Right atrium auricular region (tissue), 2 donors: Measurements from ENCODE around the gene PDXDC1. TPM values are rescaled to one million over a fixed set of nuclear protein-coding genes. Genes with fewer than 3 reads are reported as not detected.

ENCODE experiments used
- DNase-seq: peaks from one replicate; pipeline ENCODE4 v3.0.0-alpha.2; 2019; ENCODE audit warnings: low spot score
- H3K27ac ChIP-seq, 2 donors: fragments of 200-600 bp; sonication (generic); 1 replicate in 1 of 2; 2 replicates in 1 of 2; pipeline ENCODE4 v1.5.1; 2016 to 2019
- H3K27me3 ChIP-seq, 2 donors: fragments of 200-600 bp; sonication (generic); one replicate each; pipeline versions ENCODE4 v1.5.1 to v1.6.0; 2017 to 2019
- H3K36me3 ChIP-seq: fragments of 200-600 bp; sonication (generic); one replicate; pipeline ENCODE4 v1.5.1; 2016
- H3K4me1 ChIP-seq, 2 donors: fragments of 200-600 bp; sonication (generic); one replicate each; pipeline versions ENCODE4 v1.5.1 to v1.6.0; 2017 to 2019
- H3K4me3 ChIP-seq, 2 donors: fragments of 200-600 bp; sonication (generic); 1 replicate in 1 of 2; 2 replicates in 1 of 2; pipeline ENCODE4 v1.5.1; 2017 to 2019; ENCODE audit warnings: mild to moderate bottlenecking in 1 of 2, moderate library complexity in 1 of 2
- H3K9me3 ChIP-seq, 2 donors: fragments of 200-600 bp; sonication (generic); one replicate each; pipeline ENCODE4 v1.5.1; 2019
- total RNA-seq, 2 donors: library from RNA; depleted of rRNA; stranded (reverse); fragments of >200 nt; gene quantifications; one replicate each; pipeline ENCODE4 v1.1.0, GENCODE V29; 2016
- TF ChIP-seq, protein P1 (sequence below), 2 donors: fragments of 200-600 bp; sonication (generic); IDR thresholded peaks; one replicate each; pipeline ENCODE4 v1.5.1; 2019; ENCODE audit warnings: antibody characterized with exemption in 2 of 2

Gene PDXDC1
- total RNA-seq, 2 donors from 2014 or later = 50.4 to 60.8 TPM

GRCh38 chr16:15031179-15031578 is 56.4 kb downstream of the PDXDC1 start:
- Histone ChIP-seq H3K4me1 (peaks cover 0 to 27% of the 10 kb centered on the region in 2 donors), H3K27me3 (no peaks in the 10 kb centered on the region), H3K4me3 (no peak overlapping the region), H3K36me3 (peaks cover 70% of the 10 kb centered on the region), H3K27ac (no peak overlapping the region), H3K9me3 (no peaks in the 10 kb centered on the region)
- no peak for DNase-seq
- TF ChIP-seq, protein P1, sequence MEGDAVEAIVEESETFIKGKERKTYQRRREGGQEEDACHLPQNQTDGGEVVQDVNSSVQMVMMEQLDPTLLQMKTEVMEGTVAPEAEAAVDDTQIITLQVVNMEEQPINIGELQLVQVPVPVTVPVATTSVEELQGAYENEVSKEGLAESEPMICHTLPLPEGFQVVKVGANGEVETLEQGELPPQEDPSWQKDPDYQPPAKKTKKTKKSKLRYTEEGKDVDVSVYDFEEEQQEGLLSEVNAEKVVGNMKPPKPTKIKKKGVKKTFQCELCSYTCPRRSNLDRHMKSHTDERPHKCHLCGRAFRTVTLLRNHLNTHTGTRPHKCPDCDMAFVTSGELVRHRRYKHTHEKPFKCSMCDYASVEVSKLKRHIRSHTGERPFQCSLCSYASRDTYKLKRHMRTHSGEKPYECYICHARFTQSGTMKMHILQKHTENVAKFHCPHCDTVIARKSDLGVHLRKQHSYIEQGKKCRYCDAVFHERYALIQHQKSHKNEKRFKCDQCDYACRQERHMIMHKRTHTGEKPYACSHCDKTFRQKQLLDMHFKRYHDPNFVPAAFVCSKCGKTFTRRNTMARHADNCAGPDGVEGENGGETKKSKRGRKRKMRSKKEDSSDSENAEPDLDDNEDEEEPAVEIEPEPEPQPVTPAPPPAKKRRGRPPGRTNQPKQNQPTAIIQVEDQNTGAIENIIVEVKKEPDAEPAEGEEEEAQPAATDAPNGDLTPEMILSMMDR (IDR thresholded peaks at IDR 0.05) = no peak

GRCh38 chr16:15031586-15031985 is 56.8 kb downstream of the PDXDC1 start:
- TF ChIP-seq, protein P1 (IDR thresholded peaks at IDR 0.05) = no peak
- Histone ChIP-seq H3K9me3 (no peaks in the 10 kb centered on the region), H3K4me3 (no peak overlapping the region), H3K27ac (no peak overlapping the region), H3K27me3 (no peaks in the 10 kb centered on the region), H3K36me3 (peaks cover 74% of the 10 kb centered on the region), H3K4me1 (peaks cover 0 to 27% of the 10 kb centered on the region in 2 donors)
- DNase-seq = no peak

DNA sequence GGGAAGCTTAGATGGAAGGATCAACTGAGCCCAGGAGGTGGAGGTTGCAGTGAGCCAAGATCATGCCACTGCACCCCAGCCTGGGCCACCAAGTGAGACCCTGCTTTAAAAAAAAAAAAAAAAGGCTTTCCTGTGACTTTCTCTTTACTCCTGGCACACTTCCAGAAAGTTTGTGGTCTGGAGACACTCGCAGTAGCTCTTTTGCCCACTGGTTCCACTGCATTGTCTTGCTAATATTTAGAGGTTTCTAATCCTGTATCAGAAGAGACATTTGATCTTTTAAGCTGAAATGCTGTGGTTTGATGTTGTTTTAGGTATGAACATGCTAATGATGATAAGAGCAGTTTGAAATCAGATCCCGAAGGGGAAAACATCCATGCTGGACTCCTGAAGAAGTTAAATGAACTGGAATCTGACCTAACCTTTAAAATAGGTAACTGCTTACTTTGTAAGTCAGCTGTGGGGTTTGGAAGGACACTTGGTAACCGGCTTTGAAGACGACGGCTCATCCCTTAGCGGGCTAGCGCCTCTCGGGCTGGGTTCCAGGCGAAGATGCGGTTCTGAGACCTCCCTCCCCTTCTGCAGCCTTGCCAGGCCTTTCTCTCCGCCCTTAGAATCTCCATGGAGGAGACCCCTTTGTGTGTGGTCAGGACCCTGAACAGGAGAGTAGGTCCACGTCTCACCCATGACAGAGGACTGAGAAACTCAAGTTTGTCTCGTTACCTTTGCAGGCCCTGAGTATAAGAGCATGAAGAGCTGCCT is 57.9 kb downstream of the PDXDC1 start:
- H3K27ac ChIP-seq = peak overlapping the region; percentile 20 to 65
- peaks cover 85% of the 10 kb centered on the region for H3K36me3 ChIP-seq

DNA sequence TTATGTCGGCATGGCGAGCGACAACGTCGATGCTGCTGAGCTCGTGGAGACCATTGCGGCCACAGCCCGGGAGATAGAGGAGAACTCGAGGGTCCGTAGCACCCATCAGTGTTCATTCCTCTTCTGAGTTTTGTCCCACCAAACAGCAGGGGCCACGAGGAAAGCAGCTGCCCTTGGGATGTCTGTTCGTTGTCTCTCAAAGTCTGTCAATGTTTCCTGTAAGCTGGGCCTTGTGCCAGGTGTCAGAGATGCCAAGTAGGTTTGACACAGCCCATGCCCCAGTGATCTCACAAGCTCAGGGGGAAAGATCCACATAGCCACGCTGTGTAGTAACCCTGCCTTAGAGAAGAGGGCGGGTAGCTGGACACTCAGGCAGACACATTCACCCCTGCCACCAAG is 58.5 kb downstream of the PDXDC1 start:
- Histone ChIP-seq H3K36me3 (peaks cover 88% of the 10 kb centered on the region), H3K9me3 (no peaks in the 10 kb centered on the region), H3K4me3 (no peak overlapping the region), H3K27me3 (no peaks in the 10 kb centered on the region), H3K27ac (peak overlapping the region; percentile 51 to 65), H3K4me1 (peaks cover 0 to 27% of the 10 kb centered on the region in 2 donors)
- DNase-seq = no peak
- TF ChIP-seq, protein P1 (IDR thresholded peaks at IDR 0.05) = no peak

More for the DNA sequence above, 57.9 kb downstream of the PDXDC1 start:
- Histone ChIP-seq H3K4me3 (no peak overlapping the region), H3K4me1 (peaks cover 0 to 27% of the 10 kb centered on the region in 2 donors), H3K27me3 (no peaks in the 10 kb centered on the region), H3K9me3 (no peaks in the 10 kb centered on the region)
- no peak for DNase-seq
- TF ChIP-seq, protein P1 (IDR thresholded peaks at IDR 0.05) = no peak

DNA sequence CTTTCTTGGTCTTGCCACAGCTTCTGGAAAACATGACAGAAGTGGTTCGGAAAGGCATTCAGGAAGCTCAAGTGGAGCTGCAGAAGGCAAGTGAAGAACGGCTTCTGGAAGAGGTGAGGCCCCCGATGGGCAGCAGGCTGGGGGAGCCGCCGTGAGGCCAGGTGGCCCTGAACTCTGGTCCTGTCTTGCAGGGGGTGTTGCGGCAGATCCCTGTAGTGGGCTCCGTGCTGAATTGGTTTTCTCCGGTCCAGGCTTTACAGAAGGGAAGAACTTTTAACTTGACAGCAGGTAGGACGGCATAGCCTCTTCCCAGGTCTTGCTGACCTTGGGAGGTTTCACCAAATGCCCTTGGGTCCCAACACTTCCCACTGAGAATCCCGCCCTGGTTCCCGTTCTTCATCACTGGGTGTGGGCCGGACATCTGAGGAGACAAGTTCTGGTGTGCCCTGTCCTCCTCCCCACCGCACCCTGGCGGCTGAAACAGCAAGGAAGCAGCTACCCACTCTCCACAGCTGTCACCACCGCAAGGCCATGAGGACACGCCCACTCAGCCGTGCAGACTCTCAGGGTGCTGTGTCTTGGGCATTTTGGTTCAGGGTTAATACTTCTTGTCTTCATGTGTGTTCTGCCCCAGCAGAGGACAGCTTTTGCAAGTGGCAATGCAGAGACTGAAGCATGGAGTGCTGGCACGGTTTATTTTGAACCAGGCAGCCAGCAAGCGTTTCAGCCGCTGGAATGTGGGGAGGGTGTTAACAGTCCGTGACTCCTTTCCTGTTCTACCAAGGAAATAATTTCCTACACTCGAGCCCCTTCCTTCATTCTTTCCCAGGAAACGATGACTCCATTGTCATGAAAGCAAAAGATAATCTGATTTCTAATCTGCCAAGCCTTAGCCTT is 59.7 kb downstream of the PDXDC1 start:
- Histone ChIP-seq H3K4me3 (no peak overlapping the region), H3K27ac (peak overlapping the region; percentile 51 to 65), H3K9me3 (no peaks in the 10 kb centered on the region), H3K36me3 (peaks cover 94% of the 10 kb centered on the region), H3K4me1 (peaks cover 0 to 27% of the 10 kb centered on the region in 2 donors), H3K27me3 (no peaks in the 10 kb centered on the region)
- DNase-seq = no peak
- TF ChIP-seq, protein P1 (IDR thresholded peaks at IDR 0.05) = peak in 1 of 2 donors; percentile 39
